ENCODE results near the gene AP4S1.

The AP4S1 gene

GRCh38 chr14:31137214-31137889 lies 111.9 kb downstream of the AP4S1 start:
- H3K36me3 Mint-ChIP-seq: peaks cover 29% of the 10 kb centered on the region
- DNase-seq: no peak
- CTCF ChIA-PET: no interaction called here

GRCh38 chr14:31138301-31138700 lies 112.9 kb downstream of the AP4S1 start:
- no peaks in the 10 kb centered on the region for H3K9me3 Mint-ChIP-seq
- no peak for DNase-seq
- H3K27me3 Mint-ChIP-seq: no peaks in the 10 kb centered on the region
- H3K4me1 Mint-ChIP-seq: no peaks in the 10 kb centered on the region
- H3K4me3 Mint-ChIP-seq: no peak overlapping the region
- H3K36me3 Mint-ChIP-seq: peaks cover 30% of the 10 kb centered on the region
- no peak overlapping the region for H3K27ac Mint-ChIP-seq
- CTCF ChIA-PET: no interaction called here

More at GRCh38 chr14:31137214-31137889, 111.9 kb downstream of the AP4S1 start:
- Mint-ChIP-seq H3K9me3 (no peaks in the 10 kb centered on the region), H3K27me3 (no peaks in the 10 kb centered on the region), H3K4me1 (no peaks in the 10 kb centered on the region), H3K27ac (no peak overlapping the region), H3K4me3 (no peak overlapping the region)

- no peaks in the 10 kb centered on the region for H3K4me1 Mint-ChIP-seq
- H3K4me3 Mint-ChIP-seq: no peak overlapping the region
- H3K9me3 Mint-ChIP-seq: no peaks in the 10 kb centered on the region
- DNase-seq: no peak
- H3K27ac Mint-ChIP-seq: no peak overlapping the region
- H3K36me3 Mint-ChIP-seq: peaks cover 33% of the 10 kb centered on the region
- no peaks in the 10 kb centered on the region for H3K27me3 Mint-ChIP-seq
- CTCF ChIA-PET: no interaction called here
These were observed 113.9 kb downstream of the AP4S1 start for GRCh38 chr14:31139301-31139847.

GRCh38 chr14:31142455-31143087 lies 117.1 kb downstream of the AP4S1 start:
- CTCF ChIA-PET: no interaction called here
- Mint-ChIP-seq H3K36me3 (peaks cover 28% of the 10 kb centered on the region), H3K27me3 (no peaks in the 10 kb centered on the region)

More at GRCh38 chr14:31142455-31143087, 117.1 kb downstream of the AP4S1 start:
- H3K27ac Mint-ChIP-seq: no peak overlapping the region
- H3K4me3 Mint-ChIP-seq: no peak overlapping the region
- no peak for DNase-seq
- H3K9me3 Mint-ChIP-seq: no peaks in the 10 kb centered on the region
- H3K4me1 Mint-ChIP-seq: no peaks in the 10 kb centered on the region
